NCI-H748 treated with DMSO at 0.1 percent for 48 hours (cell line): Measurements from ENCODE around the gene ADGB.

Experiments
- DNase-seq: peaks from one replicate; lab custom pipeline; 2025; lab: John Stamatoyannopoulos, UW

Gene ADGB

DNA sequence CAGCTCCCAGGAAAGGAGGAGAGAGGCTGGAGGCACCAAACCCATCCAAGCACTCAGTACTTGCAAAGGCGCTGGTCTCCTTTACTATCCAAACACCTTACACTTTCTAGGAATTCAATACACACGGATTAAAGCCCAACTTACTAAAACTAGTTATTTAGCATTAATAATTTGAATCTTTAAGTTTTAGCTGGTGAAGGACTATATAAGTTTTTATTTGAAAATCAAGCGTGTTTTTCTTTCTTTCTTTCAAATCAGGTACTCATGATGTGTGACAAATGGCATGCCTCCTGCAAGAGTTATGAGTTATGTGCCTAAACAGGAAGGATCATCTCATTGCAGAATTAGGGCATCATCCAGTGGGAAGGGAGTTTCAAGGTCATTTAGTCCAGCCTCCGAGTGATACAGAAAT, 263.7 kb downstream of the ADGB start:
- no peak for DNase-seq

GRCh38 chr6:146864300-146864699, 265.5 kb downstream of the ADGB start:
- DNase-seq, result no peak

- no peak for DNase-seq
Measured at GRCh38 chr6:146864885-146865284, 266.1 kb downstream of the ADGB start.
